CD8-positive, alpha-beta memory T cell (primary cell): Measurements from ENCODE around the gene SLC35A3. TPM values are rescaled to one million over a fixed set of nuclear protein-coding genes. Genes with fewer than 3 reads are reported as not detected.
"Not testable (repeated sequence)": the region's sequence is repeated elsewhere in the genome, so short reads cannot be mapped to it uniquely, and the experiment has no call there.

ENCODE experiments used
- CTCF ChIA-PET: fragments of 350-600 bp; sonication (Branson Sonifier 250); formaldehyde crosslinking; loops from one replicate; lab custom pipeline; 2021; ENCODE audit warnings: antibody characterized with exemption; lab: Charles Lee
- POLR2A ChIA-PET: fragments of 350-600 bp; sonication (Branson Sonifier 250); formaldehyde crosslinking; loops from one replicate; lab custom pipeline; 2021; ENCODE audit warnings: antibody characterized with exemption; lab: Charles Lee
- DNase-seq, 5 donors: peaks; one replicate each; pipeline versions ENCODE4 v3.0.0 to v3.0.0-alpha.2; 2020 to 2022; ENCODE audit warnings: mixed read lengths in 1 of 5
- H3K27ac ChIP-seq: one replicate; pipeline ENCODE4 v1.7.0; 2013; ENCODE audit warnings: low read depth, mild to moderate bottlenecking, low read length, moderate library complexity
- H3K27me3 ChIP-seq: 2 replicates; pipeline ENCODE4 v1.7.0; 2013; ENCODE audit warnings: low read length, mild to moderate bottlenecking; ENCODE audit not compliant: insufficient read depth, poor library complexity, severe bottlenecking
- H3K36me3 ChIP-seq: 2 replicates; pipeline ENCODE4 v1.7.0; 2013; ENCODE audit warnings: mild to moderate bottlenecking, low read length, moderate library complexity; ENCODE audit not compliant: insufficient read depth
- H3K4me1 ChIP-seq: 2 replicates; pipeline ENCODE4 v1.7.0; 2013; ENCODE audit warnings: mild to moderate bottlenecking, low read length, moderate library complexity; ENCODE audit not compliant: insufficient read depth
- H3K4me3 ChIP-seq: 2 replicates; pipeline ENCODE4 v1.7.0; 2013; ENCODE audit warnings: mild to moderate bottlenecking, low read length
- H3K9me3 ChIP-seq: 2 replicates; pipeline ENCODE4 v1.7.0; 2013; ENCODE audit warnings: mild to moderate bottlenecking, low read length
- H3K27ac Mint-ChIP-seq, 8 donors: one replicate each; pipeline ENCODE4 v1.8.0; 2020 to 2021; ENCODE audit warnings: mixed read lengths in 8 of 8, mild to moderate bottlenecking in 6 of 8, inconsistent platforms in 3 of 8, moderate library complexity in 3 of 8
- H3K27me3 Mint-ChIP-seq, 2 donors: one replicate each; pipeline ENCODE4 v1.8.0; 2020 to 2021; ENCODE audit warnings: mixed read lengths in 2 of 2, mild to moderate bottlenecking in 1 of 2, moderate library complexity in 1 of 2
- H3K36me3 Mint-ChIP-seq, 3 donors: one replicate each; pipeline ENCODE4 v1.8.0; 2020 to 2021; ENCODE audit warnings: mixed read lengths in 3 of 3, inconsistent platforms in 1 of 3, mild to moderate bottlenecking in 1 of 3
- H3K4me1 Mint-ChIP-seq, 3 donors: one replicate each; pipeline ENCODE4 v1.8.0; 2020 to 2021; ENCODE audit warnings: mixed read lengths in 3 of 3, inconsistent platforms in 1 of 3, mild to moderate bottlenecking in 1 of 3
- H3K4me3 Mint-ChIP-seq, 7 donors: one replicate each; pipeline ENCODE4 v1.8.0; 2020 to 2021; ENCODE audit warnings: mixed read lengths in 7 of 7, mild to moderate bottlenecking in 6 of 7, moderate library complexity in 4 of 7, inconsistent platforms in 2 of 7
- H3K9me3 Mint-ChIP-seq, 5 donors: one replicate each; pipeline ENCODE4 v1.8.0; 2020 to 2022; ENCODE audit warnings: mixed read lengths in 5 of 5, mild to moderate bottlenecking in 3 of 5, moderate library complexity in 2 of 5, inconsistent platforms in 1 of 5
- polyA plus RNA-seq: library from polyadenylated mRNA; unstranded; fragments of 300-500 nt; fragmentation: Illumina TruSeq; gene quantifications from one replicate; pipeline ENCODE4 v1.2.3, GENCODE V29; 2021
- total RNA-seq, 2 experiments: library from RNA; stranded (reverse); gene quantifications; one replicate each; pipeline ENCODE4 v1.2.3, GENCODE V29; 2021

The SLC35A3 gene
- total and polyA plus RNA-seq, 3 experiments from 2014 or later = 14.1 to 17.0 (median 16.6) TPM

- H3K4me1 Mint-ChIP-seq = peaks cover 72 to 92% (median 89%) of the 10 kb centered on the region in 3 donors
- CTCF ChIA-PET, H3K27me3 Mint-ChIP-seq, H3K27me3 ChIP-seq, H3K36me3 ChIP-seq, H3K9me3 ChIP-seq, H3K9me3 Mint-ChIP-seq, H3K27ac ChIP-seq, POLR2A ChIA-PET, DNase-seq: not testable (repeated sequence)
- H3K36me3 Mint-ChIP-seq = peaks cover 4 to 40% (median 6%) of the 10 kb centered on the region in 3 donors
- Histone ChIP-seq H3K4me1 (peaks cover 53% of the 10 kb centered on the region), H3K4me3 (peak overlapping the region; percentile 7)
- H3K27ac Mint-ChIP-seq = peak overlapping the region in 7 of 8 donors; percentile 21 to 83 (median 72)
- peak overlapping the region in 4 of 7 donors; percentile 42 to 77 (median 62) for H3K4me3 Mint-ChIP-seq
These were observed 77.5 kb downstream of the SLC35A3 start for GRCh38 chr1:100047235-100047708.

GRCh38 chr1:100050139-100050538, 80.3 kb downstream of the SLC35A3 start:
- DNase-seq = no peak
- Histone ChIP-seq H3K4me1 (peaks cover 36% of the 10 kb centered on the region), H3K4me3 (no peak overlapping the region), H3K27me3 (no peaks in the 10 kb centered on the region), H3K36me3 (peaks cover 4% of the 10 kb centered on the region), H3K9me3 (no peaks in the 10 kb centered on the region), H3K27ac (no peak overlapping the region)
- peaks cover 0 to under 1% of the 10 kb centered on the region in 2 donors for H3K27me3 Mint-ChIP-seq
- H3K4me3 Mint-ChIP-seq = no peak overlapping the region
- H3K36me3 Mint-ChIP-seq = peaks cover 0 to 38% (median 9%) of the 10 kb centered on the region in 3 donors
- H3K27ac Mint-ChIP-seq = peak overlapping the region in 3 of 8 donors; percentile 34 to 73 (median 48)
- ChIA-PET POLR2A (no interaction called here), CTCF (no interaction called here)
- no peaks in the 10 kb centered on the region for H3K9me3 Mint-ChIP-seq
- peaks cover 56 to 77% (median 72%) of the 10 kb centered on the region in 3 donors for H3K4me1 Mint-ChIP-seq

GRCh38 chr1:100051401-100051800, 81.6 kb downstream of the SLC35A3 start:
- Histone ChIP-seq H3K4me3 (no peak overlapping the region), H3K27me3 (no peaks in the 10 kb centered on the region), H3K9me3 (no peaks in the 10 kb centered on the region), H3K4me1 (peaks cover 26% of the 10 kb centered on the region), H3K27ac (no peak overlapping the region), H3K36me3 (peaks cover 4% of the 10 kb centered on the region)
- DNase-seq = no peak
- POLR2A ChIA-PET = no interaction called here
- peaks cover 54 to 71% (median 68%) of the 10 kb centered on the region in 3 donors for H3K4me1 Mint-ChIP-seq
- CTCF ChIA-PET = interaction anchor here (0.7 kb wide), 1 partner anchor 51 kb away, joined by 3 read pairs; no protein-coding TSS in a partner anchor
- H3K4me3 Mint-ChIP-seq = peak overlapping the region in 1 of 7 donors; percentile 51
- no peaks in the 10 kb centered on the region for H3K27me3 Mint-ChIP-seq
- peaks cover 0 to 45% (median 11%) of the 10 kb centered on the region in 3 donors for H3K36me3 Mint-ChIP-seq
- H3K27ac Mint-ChIP-seq = peak overlapping the region in 3 of 8 donors; percentile 54 to 66 (median 55)
- H3K9me3 Mint-ChIP-seq = no peaks in the 10 kb centered on the region

- H3K4me3 ChIP-seq = no peak overlapping the region
- H3K27ac ChIP-seq = no peak overlapping the region
- CTCF ChIA-PET = interaction anchor here (0.7 to 1.2 kb wide), 2 partner anchors 9 to 50 kb away, joined by 3 read pairs; no protein-coding TSS in a partner anchor
- no peak overlapping the region for H3K4me3 Mint-ChIP-seq
- peaks cover 0 to 48% (median 14%) of the 10 kb centered on the region in 3 donors for H3K36me3 Mint-ChIP-seq
- peak overlapping the region in 3 of 8 donors; percentile 54 to 66 (median 55) for H3K27ac Mint-ChIP-seq
- H3K4me1 Mint-ChIP-seq = peaks cover 52 to 71% (median 67%) of the 10 kb centered on the region in 3 donors
- H3K9me3 Mint-ChIP-seq = no peaks in the 10 kb centered on the region
- H3K36me3 ChIP-seq = peaks cover 4% of the 10 kb centered on the region
- H3K27me3 ChIP-seq = no peaks in the 10 kb centered on the region
- POLR2A ChIA-PET = no interaction called here
- H3K9me3 ChIP-seq = no peaks in the 10 kb centered on the region
- H3K27me3 Mint-ChIP-seq = no peaks in the 10 kb centered on the region
- peaks cover 21% of the 10 kb centered on the region for H3K4me1 ChIP-seq
- DNase-seq = no peak
These were observed 82.1 kb downstream of the SLC35A3 start for GRCh38 chr1:100051893-100052292.

GRCh38 chr1:100053119-100053518, 83.3 kb downstream of the SLC35A3 start:
- Histone ChIP-seq H3K4me1 (peaks cover 12% of the 10 kb centered on the region), H3K9me3 (no peaks in the 10 kb centered on the region), H3K36me3 (peaks cover 4% of the 10 kb centered on the region), H3K27ac (no peak overlapping the region), H3K4me3 (no peak overlapping the region), H3K27me3 (no peaks in the 10 kb centered on the region)
- Mint-ChIP-seq H3K4me1 (peaks cover 47 to 64% (median 61%) of the 10 kb centered on the region in 3 donors), H3K27ac (peak overlapping the region in 1 of 8 donors; percentile 28), H3K36me3 (peaks cover 0 to 58% (median 15%) of the 10 kb centered on the region in 3 donors), H3K27me3 (no peaks in the 10 kb centered on the region), H3K9me3 (no peaks in the 10 kb centered on the region), H3K4me3 (no peak overlapping the region)
- ChIA-PET CTCF (interaction anchor here (0.9 kb wide), 1 partner anchor 64 kb away, joined by 3 read pairs; no protein-coding TSS in a partner anchor), POLR2A (interaction anchor here (0.7 kb wide), 1 partner anchor 17 kb away, joined by 5 read pairs; no protein-coding TSS in a partner anchor)
- DNase-seq = no peak

- H3K36me3 ChIP-seq = peaks cover 4% of the 10 kb centered on the region
- peaks cover 0 to 59% (median 16%) of the 10 kb centered on the region in 3 donors for H3K36me3 Mint-ChIP-seq
- H3K4me3 ChIP-seq = no peak overlapping the region
- H3K9me3 Mint-ChIP-seq = no peaks in the 10 kb centered on the region
- DNase-seq = no peak
- no peaks in the 10 kb centered on the region for H3K9me3 ChIP-seq
- no peaks in the 10 kb centered on the region for H3K27me3 ChIP-seq
- H3K27ac ChIP-seq = no peak overlapping the region
- no peak overlapping the region for H3K4me3 Mint-ChIP-seq
- ChIA-PET POLR2A (interaction anchor here (0.7 kb wide), 1 partner anchor 17 kb away, joined by 5 read pairs; no protein-coding TSS in a partner anchor), CTCF (interaction anchor here (0.7 to 0.9 kb wide), 2 partner anchors 43 to 63 kb away, joined by 3 read pairs; no protein-coding TSS in a partner anchor)
- H3K27ac Mint-ChIP-seq = peak overlapping the region in 5 of 8 donors; percentile 3 to 39 (median 8)
- H3K4me1 Mint-ChIP-seq = peaks cover 44 to 58% (median 55%) of the 10 kb centered on the region in 3 donors
- H3K4me1 ChIP-seq = peaks cover 8% of the 10 kb centered on the region
- H3K27me3 Mint-ChIP-seq = no peaks in the 10 kb centered on the region
These were observed 83.9 kb downstream of the SLC35A3 start for GRCh38 chr1:100053727-100054126.

- no peaks in the 10 kb centered on the region for H3K9me3 Mint-ChIP-seq
- H3K4me3 Mint-ChIP-seq = no peak overlapping the region
- no peak overlapping the region for H3K27ac ChIP-seq
- no peak for DNase-seq
- no peak overlapping the region for H3K4me3 ChIP-seq
- no peaks in the 10 kb centered on the region for H3K27me3 ChIP-seq
- peaks cover 11% of the 10 kb centered on the region for H3K36me3 ChIP-seq
- no peak overlapping the region for H3K27ac Mint-ChIP-seq
- no peaks in the 10 kb centered on the region for H3K9me3 ChIP-seq
- no peaks in the 10 kb centered on the region for H3K27me3 Mint-ChIP-seq
- peaks cover 0 to 82% (median 13%) of the 10 kb centered on the region in 3 donors for H3K36me3 Mint-ChIP-seq
- ChIA-PET POLR2A (no interaction called here), CTCF (no interaction called here)
- peaks cover 30 to 55% (median 32%) of the 10 kb centered on the region in 3 donors for H3K4me1 Mint-ChIP-seq
- H3K4me1 ChIP-seq = peaks cover 15% of the 10 kb centered on the region
These were observed 91.9 kb downstream of the SLC35A3 start for GRCh38 chr1:100061681-100062080.
